Adrenal gland (tissue), 12 donors: ENCODE measurements around the gene PHACTR3. TPM values are rescaled to one million over a fixed set of nuclear protein-coding genes. Genes with fewer than 3 reads are reported as not detected.

Experiments
- DNase-seq, 7 donors: peaks; one replicate each; pipeline ENCODE4 v3.0.0-alpha.2; 2019 to 2020
- H3K27ac ChIP-seq, 5 donors: fragments of 200-600 bp; sonication (generic) in 4 of 5; 1 replicate in 3 of 5; 2 replicates in 2 of 5; pipeline versions ENCODE4 v1.5.1 to v1.8.0; 2016 to 2020; ENCODE audit warnings: mild to moderate bottlenecking in 1 of 5
- H3K27me3 ChIP-seq: fragments of 200-600 bp; 2 replicates; pipeline ENCODE4 v1.8.0; 2021
- H3K36me3 ChIP-seq, 2 donors: fragments of 200-600 bp; replicated peaks in 1 of 2; 1 replicate in 1 of 2; 2 replicates in 1 of 2; pipeline versions ENCODE4 v1.5.1 to v1.8.0; 2018 to 2022
- H3K4me1 ChIP-seq, 2 donors: fragments of 200-600 bp; replicated peaks in 1 of 2; 1 replicate in 1 of 2; 2 replicates in 1 of 2; pipeline versions ENCODE4 v1.5.1 to v1.8.0; 2018 to 2021
- H3K4me3 ChIP-seq, 4 donors: fragments of 200-600 bp; sonication (generic) in 3 of 4; one replicate each; pipeline ENCODE4 v1.5.1; 2016 to 2018
- H3K9me3 ChIP-seq, 3 donors: fragments of 200-600 bp; sonication (generic) in 1 of 3; replicated peaks in 1 of 3; 1 replicate in 2 of 3; 2 replicates in 1 of 3; pipeline versions ENCODE4 v1.5.1 to v1.8.0; 2016 to 2021
- CTCF ChIP-seq, 6 experiments: fragments of 450-650 bp in 4 of 6; fragments of 200-600 bp in 2 of 6; sonication (generic) in 1 of 6; IDR thresholded peaks; 1 replicate in 5 of 6; 2 replicates in 1 of 6; pipeline versions ENCODE4 v1.5.1 to v1.8.0; 2016 to 2021; ENCODE audit warnings: antibody characterized with exemption in 6 of 6, mild to moderate bottlenecking in 2 of 6, moderate library complexity in 1 of 6
- POLR2A ChIP-seq, 2 donors: fragments of 450-650 bp; IDR thresholded peaks; one replicate each; pipeline ENCODE4 v1.6.1; 2017; ENCODE audit warnings: antibody characterized with exemption in 2 of 2, mild to moderate bottlenecking in 2 of 2, moderate library complexity in 1 of 2
- WGBS, 4 donors: extraction: QIAGEN DNeasy Blood & Tissue Kit in 2 of 4; methylation state at CpG; one replicate each; pipeline versions ENCODE4 v1.1.5 to v1.1.7; 2013 to 2017; 5-methylcytosine and 5-hydroxymethylcytosine counted together
- intact Hi-C, 2 donors: fragments of 100-400 bp; cut with DNase I; formaldehyde crosslinking; loops; one replicate each; pipeline versions ENCODE4 v1.14.1 to v1.15.0; 2022 to 2023
- polyA plus RNA-seq, 3 donors: library from polyadenylated mRNA; stranded (reverse); fragments of 200-250 nt in 2 of 3; fragments of 350-450 nt in 1 of 3; fragmentation: Illumina TruSeq in 1 of 3; extraction: RNeasy Lipid Tissue Mini Kit (QIAGEN cat#74804) in 1 of 3; gene quantifications; one replicate each; pipeline ENCODE4 v1.2.3, GENCODE V29; 2013 to 2014
- total RNA-seq, 9 donors: library from RNA; depleted of rRNA in 4 of 9; stranded (reverse); fragments of >200 nt in 4 of 9; fragments of 120-200 nt in 1 of 9; fragmentation: NEBNext Ultra II Directional in 1 of 9; extraction: Animal tissue kit (Norgen Biotek cat#: 25700) in 1 of 9; gene quantifications; one replicate each; pipeline versions ENCODE4 v1.1.0 to v1.2.4, GENCODE V29; 2013 to 2023
- donor health status: healthy with polysubstance abuse.
- donor health status: Bipolar disorder and iron deficiency.
- donor health status: DM: yes; HTN: yes; CAD: no.
- donor health status: DM: no; HTN: no; CAD: no.
- donor health status: DM: no; HTN: no; CAD: no.
- donor health status: DM: yes; HTN: yes; CAD: no.

PHACTR3 gene
- total and polyA plus RNA-seq, 12 donors, result 0.17 to 4.5 (median 0.81) TPM

- H3K9me3 ChIP-seq, result no peaks in the 10 kb centered on the region
- intact Hi-C loops, result no loop called here
- no peak overlapping the region for H3K27ac ChIP-seq
- WGBS, 4 donors, result 73 to 84% (median 78%) methylated on average over 4 of the region's 4 CpGs
- H3K27me3 ChIP-seq, result peaks cover 34% of the 10 kb centered on the region
- TF ChIP-seq POLR2A (IDR thresholded peaks at IDR 0.05), result no peak
- no peak for TF ChIP-seq CTCF (IDR thresholded peaks at IDR 0.05)
- no peaks in the 10 kb centered on the region for H3K36me3 ChIP-seq
- DNase-seq, result no peak
- no peak overlapping the region for H3K4me3 ChIP-seq
- H3K4me1 ChIP-seq, result peaks cover 0 to 7% of the 10 kb centered on the region in 2 donors
These were observed 2.2 kb downstream of the PHACTR3 start for GRCh38 chr20:59606566-59606965.

GRCh38 chr20:59608396-59608795 lies 4.1 kb downstream of the PHACTR3 start:
- WGBS, 4 donors, result 83 to 93% (median 86%) methylated on average over 6 of the region's 6 CpGs
- H3K4me3 ChIP-seq, result no peak overlapping the region
- no peak for TF ChIP-seq CTCF (IDR thresholded peaks at IDR 0.05)
- TF ChIP-seq POLR2A (IDR thresholded peaks at IDR 0.05), result no peak
- DNase-seq, result no peak
- intact Hi-C loops, result no loop called here
- peaks cover 34% of the 10 kb centered on the region for H3K27me3 ChIP-seq
- peaks cover 0 to 7% of the 10 kb centered on the region in 2 donors for H3K4me1 ChIP-seq
- no peaks in the 10 kb centered on the region for H3K36me3 ChIP-seq
- H3K9me3 ChIP-seq, result no peaks in the 10 kb centered on the region
- H3K27ac ChIP-seq, result no peak overlapping the region

DNA sequence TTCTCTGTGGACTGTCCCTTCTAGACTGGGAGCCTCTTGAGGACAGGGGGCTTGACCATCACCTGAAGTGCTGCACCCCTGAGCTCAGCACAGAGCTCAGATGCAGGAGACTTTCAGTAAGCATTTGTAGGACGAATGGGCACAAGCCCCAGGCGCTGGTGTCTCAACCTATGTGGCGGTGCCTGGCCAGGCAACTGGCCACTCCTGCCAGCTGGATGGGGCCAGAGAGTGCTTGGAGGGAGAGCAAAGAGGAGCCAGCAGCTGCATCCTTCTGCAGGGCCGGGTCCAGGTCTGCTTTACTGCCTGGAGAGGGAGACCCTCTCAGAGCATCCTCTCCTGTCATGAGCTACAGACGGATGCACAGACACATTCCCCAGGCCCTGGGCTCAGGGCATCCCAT lies 4.5 kb downstream of the PHACTR3 start:
- intact Hi-C loops, result no loop called here
- TF ChIP-seq CTCF (IDR thresholded peaks at IDR 0.05) (no peak), POLR2A (IDR thresholded peaks at IDR 0.05) (no peak)
- H3K4me1 ChIP-seq, result peaks cover 0 to 7% of the 10 kb centered on the region in 2 donors
- no peak overlapping the region for H3K27ac ChIP-seq
- no peak for DNase-seq
- H3K4me3 ChIP-seq, result no peak overlapping the region
- H3K36me3 ChIP-seq, result no peaks in the 10 kb centered on the region
- no peaks in the 10 kb centered on the region for H3K9me3 ChIP-seq
- 67 to 81% (median 79%) methylated on average over 1 to 5 of the region's 5 CpGs for WGBS, 4 donors
- H3K27me3 ChIP-seq, result peaks cover 31% of the 10 kb centered on the region

DNA sequence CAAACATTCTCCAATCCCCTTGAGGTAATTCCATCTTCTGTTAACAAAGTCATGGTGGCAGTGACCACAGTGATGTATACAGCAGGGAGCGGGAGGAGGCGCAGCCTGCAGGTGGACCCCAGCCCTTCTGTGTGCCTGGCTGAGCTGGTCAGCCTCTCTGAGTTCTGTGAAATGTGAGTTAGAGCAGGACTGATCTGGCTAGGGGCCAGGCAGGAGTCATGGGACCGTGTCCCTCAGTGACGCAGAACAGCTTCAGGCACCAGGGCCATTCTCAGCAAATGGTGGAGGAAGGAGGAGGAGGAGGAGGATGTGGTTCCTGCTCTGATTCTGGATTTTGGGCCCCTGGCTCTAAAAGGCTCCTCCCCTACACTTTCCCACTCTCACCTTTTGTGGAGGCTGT lies 6.9 kb downstream of the PHACTR3 start:
- intact Hi-C loops, result no loop called here
- peak in 6 of 7 donors; percentile 21 to 72 (median 57) for DNase-seq
- H3K27me3 ChIP-seq, result peaks cover 17% of the 10 kb centered on the region
- no peaks in the 10 kb centered on the region for H3K9me3 ChIP-seq
- TF ChIP-seq CTCF (IDR thresholded peaks at IDR 0.05) (no peak), POLR2A (IDR thresholded peaks at IDR 0.05) (peak in 1 of 2 donors; percentile 11)
- no peak overlapping the region for H3K27ac ChIP-seq
- WGBS, 4 donors, result 61 to 75% (median 70%) methylated on average over 3 to 4 of the region's 4 CpGs
- H3K36me3 ChIP-seq, result no peaks in the 10 kb centered on the region
- H3K4me1 ChIP-seq, result no peaks in the 10 kb centered on the region
- no peak overlapping the region for H3K4me3 ChIP-seq
